HG03196 (cell line): Measurements from ENCODE around the gene ABHD17B.
"Not testable (repeated sequence)": the region's sequence is repeated elsewhere in the genome, so short reads cannot be mapped to it uniquely, and the experiment has no call there.

ENCODE experiments used
- ATAC-seq: cut with Tn5 transposase; IDR thresholded peaks from one replicate; pipeline ENCODE4 v1.9.1; 2021; ENCODE audit not compliant: unreplicated experiment

ABHD17B gene

GRCh38 chr9:71911061-71911907 lies at the start of gene ABHD17B, which contains the start of gene C9orf85:
TSS of gene ABHD17B (minus strand) at chr9:71911193. CDS start at chr9:71875080, 36,113 bp downstream.
TSS of gene C9orf85 (plus strand) at chr9:71911639. CDS start at chr9:71911735, 96 bp downstream.
- peak; percentile 94 for ATAC-seq

GRCh38 chr9:71955300-71955915 lies 44.4 kb upstream of the ABHD17B start:
- ATAC-seq = no peak

GRCh38 chr9:71954652-71955051 lies 43.7 kb upstream of the ABHD17B start:
- not testable (repeated sequence) for ATAC-seq

- no peak for ATAC-seq
These were observed 33.9 kb upstream of the ABHD17B start for GRCh38 chr9:71944754-71945375.

- no peak for ATAC-seq
These were observed 31.1 kb upstream of the ABHD17B start for GRCh38 chr9:71941998-71942567.

GRCh38 chr9:71941060-71941568 lies 30.1 kb upstream of the ABHD17B start:
- ATAC-seq = no peak

GRCh38 chr9:71937898-71938297 lies 26.9 kb upstream of the ABHD17B start:
- ATAC-seq = no peak

- ATAC-seq = no peak
These were observed 26.2 kb upstream of the ABHD17B start for GRCh38 chr9:71937070-71937625.

GRCh38 chr9:71936066-71936465 lies 25.1 kb upstream of the ABHD17B start:
- no peak for ATAC-seq

GRCh38 chr9:71931166-71931565 lies 20.2 kb upstream of the ABHD17B start:
- ATAC-seq = no peak

- ATAC-seq = no peak
These were observed 18.9 kb upstream of the ABHD17B start for GRCh38 chr9:71929791-71930440.

GRCh38 chr9:71929223-71929622 lies 18.2 kb upstream of the ABHD17B start:
- ATAC-seq = no peak

GRCh38 chr9:71928806-71929205 lies 17.8 kb upstream of the ABHD17B start:
- ATAC-seq = no peak

GRCh38 chr9:71928376-71928775 lies 17.4 kb upstream of the ABHD17B start:
- no peak for ATAC-seq

- no peak for ATAC-seq
These were observed 14.8 kb upstream of the ABHD17B start for GRCh38 chr9:71925834-71926233.

- ATAC-seq = no peak
These were observed 13.6 kb upstream of the ABHD17B start for GRCh38 chr9:71924576-71924975.

- ATAC-seq = no peak
These were observed 10.3 kb upstream of the ABHD17B start for GRCh38 chr9:71921190-71921814.

- ATAC-seq = no peak
These were observed 9.6 kb upstream of the ABHD17B start for GRCh38 chr9:71920456-71921189.

GRCh38 chr9:71918419-71918818 lies 7.4 kb upstream of the ABHD17B start:
- no peak for ATAC-seq
